GM19467 (cell line): ENCODE data around the gene RYK.
A peak's percentile ranks its signal among the peaks of the same experiment; 100 is the strongest.
"Not testable (repeated sequence)": the region's sequence is repeated elsewhere in the genome, so short reads cannot be mapped to it uniquely, and the experiment has no call there.

Experiments used
- ATAC-seq: cut with Tn5 transposase; IDR thresholded peaks from one replicate; pipeline ENCODE4 v1.9.1; 2021; ENCODE audit warnings: mild to moderate bottlenecking, moderate library complexity; ENCODE audit not compliant: unreplicated experiment

The RYK gene

DNA sequence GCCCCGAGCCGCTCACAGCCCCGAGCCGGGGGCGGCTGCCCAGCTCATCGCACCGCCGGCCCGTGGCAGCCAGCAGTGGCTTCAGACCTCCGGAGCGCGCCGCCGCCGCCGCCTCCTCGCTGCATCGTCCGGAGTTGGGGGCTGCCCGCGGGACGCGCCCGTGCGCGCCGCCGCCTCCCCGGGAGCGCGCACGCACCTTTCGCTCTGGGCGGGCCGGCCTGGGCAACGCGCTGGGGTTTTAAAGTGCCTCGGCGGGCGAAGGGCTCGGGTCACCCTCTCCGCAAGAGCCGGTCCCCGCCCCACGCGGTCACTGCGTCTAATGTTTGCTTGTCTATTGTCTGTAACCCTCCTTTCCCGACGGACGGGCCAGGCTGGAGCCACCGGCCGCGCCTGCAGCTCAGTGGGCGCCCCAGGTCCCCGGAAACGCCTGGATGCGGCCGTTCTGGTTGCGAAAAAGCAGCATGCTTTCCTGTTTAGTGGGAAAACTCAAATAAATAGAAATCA is at the start of gene RYK:
RYK (minus strand) TSS at position 143 of the 504 bp plus-strand sequence. CDS start 205 bp downstream, outside the sequence.
- peak; percentile 70 for ATAC-seq

DNA sequence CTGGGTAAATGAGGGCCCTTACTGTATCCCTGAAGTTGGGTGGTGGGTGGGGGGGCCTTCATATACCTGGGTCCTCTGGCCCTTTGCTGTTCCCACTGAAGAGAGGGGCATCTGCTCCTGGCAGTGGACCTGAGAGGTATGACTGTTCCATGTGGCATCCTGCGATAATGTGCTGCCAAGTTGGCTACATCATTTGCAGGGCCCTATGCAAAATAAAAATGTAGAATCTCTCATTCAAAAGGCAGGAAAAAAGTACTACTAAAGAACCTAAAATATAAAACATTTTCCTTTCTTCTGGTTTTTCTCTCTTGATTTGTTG is 49.2 kb upstream of the RYK start:
- no peak for ATAC-seq

DNA sequence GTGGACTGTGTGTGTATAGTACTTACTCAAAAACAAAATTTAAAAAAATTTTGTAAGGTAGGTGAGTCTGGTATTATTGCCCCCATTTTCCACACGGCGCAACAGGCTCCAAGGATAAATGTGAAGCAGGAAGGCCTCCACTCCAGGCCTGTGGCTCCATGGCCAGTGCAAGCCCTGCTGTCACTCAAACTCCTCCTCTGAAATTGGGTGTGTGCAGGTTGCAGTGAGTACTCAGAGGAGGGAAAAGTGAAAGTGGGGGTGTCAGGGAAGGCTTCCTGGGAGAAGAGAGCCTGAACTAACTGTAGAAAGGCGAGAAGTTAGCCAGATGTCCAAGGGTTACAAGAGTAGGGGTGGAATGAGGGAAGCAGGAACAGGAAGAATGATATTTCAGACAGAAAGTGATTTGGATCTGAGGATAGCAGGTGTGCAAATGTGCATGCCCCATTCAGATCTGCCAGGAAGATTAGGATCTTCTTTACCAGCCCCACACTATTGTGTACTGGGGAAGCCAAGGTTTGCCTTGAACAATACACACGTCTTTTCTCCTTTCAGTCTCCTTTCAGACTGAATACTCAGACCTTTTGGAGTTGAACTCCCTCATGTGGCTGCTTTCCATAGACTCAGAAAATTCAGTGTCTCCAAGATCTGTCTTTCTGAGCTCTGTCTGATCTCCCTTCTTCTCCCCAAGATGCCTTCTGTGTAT is 48.7 kb upstream of the RYK start:
- ATAC-seq, result no peak

DNA sequence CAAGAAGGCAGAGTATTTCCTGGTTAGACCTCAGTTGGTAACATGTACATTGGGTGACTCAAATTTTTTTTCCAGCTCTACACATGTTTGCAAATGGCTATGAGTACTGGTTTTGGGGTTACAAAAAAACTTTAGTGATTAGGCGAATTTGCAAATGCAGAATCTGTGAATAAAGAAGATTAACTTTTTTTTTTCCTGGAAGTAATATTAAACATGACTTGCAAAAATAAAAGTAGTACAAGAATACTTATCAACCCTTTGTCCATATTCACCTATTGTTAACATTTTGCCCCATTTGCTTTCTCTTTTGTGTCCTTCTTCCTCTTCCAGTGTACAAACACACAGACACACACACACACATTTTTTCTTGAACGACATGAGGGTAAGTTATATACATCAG is 47.6 kb upstream of the RYK start:
- ATAC-seq, result no peak

DNA sequence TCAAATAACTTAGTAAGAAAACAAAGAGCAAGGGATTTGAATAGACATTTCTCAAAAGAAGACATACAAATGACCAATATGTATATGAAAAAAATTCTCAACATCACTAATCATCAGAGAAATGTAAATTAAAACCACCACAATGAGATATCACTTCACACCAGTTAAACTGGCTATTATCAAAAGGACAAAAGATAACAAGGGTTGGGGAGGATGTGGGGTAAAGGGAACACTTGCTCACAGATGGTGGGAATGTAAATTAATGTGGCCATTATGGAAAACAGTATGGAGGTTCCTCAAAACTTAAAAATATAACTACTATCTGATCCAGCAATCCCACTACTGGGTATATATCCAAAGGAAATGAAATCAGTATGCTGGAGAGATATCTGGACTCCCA is 46.0 kb upstream of the RYK start:
- no peak for ATAC-seq

DNA sequence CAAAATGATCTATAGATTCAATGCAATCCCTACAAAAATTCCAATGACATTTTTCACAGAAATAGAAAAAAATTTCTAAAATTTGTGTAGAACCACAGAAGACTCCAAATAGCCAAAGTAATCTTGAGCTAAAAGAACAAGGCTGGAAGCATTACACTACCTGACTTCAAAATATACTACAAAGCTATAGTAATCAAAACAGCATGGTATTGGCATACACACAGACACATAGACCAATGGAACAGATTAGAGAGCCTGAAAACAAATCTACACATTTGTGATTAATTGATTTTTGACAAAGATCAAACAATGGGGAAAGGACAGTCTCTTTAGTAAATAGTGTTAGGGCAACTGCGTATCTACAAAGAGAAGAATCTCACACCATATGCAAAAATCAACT is 45.3 kb upstream of the RYK start:
- no peak for ATAC-seq

DNA sequence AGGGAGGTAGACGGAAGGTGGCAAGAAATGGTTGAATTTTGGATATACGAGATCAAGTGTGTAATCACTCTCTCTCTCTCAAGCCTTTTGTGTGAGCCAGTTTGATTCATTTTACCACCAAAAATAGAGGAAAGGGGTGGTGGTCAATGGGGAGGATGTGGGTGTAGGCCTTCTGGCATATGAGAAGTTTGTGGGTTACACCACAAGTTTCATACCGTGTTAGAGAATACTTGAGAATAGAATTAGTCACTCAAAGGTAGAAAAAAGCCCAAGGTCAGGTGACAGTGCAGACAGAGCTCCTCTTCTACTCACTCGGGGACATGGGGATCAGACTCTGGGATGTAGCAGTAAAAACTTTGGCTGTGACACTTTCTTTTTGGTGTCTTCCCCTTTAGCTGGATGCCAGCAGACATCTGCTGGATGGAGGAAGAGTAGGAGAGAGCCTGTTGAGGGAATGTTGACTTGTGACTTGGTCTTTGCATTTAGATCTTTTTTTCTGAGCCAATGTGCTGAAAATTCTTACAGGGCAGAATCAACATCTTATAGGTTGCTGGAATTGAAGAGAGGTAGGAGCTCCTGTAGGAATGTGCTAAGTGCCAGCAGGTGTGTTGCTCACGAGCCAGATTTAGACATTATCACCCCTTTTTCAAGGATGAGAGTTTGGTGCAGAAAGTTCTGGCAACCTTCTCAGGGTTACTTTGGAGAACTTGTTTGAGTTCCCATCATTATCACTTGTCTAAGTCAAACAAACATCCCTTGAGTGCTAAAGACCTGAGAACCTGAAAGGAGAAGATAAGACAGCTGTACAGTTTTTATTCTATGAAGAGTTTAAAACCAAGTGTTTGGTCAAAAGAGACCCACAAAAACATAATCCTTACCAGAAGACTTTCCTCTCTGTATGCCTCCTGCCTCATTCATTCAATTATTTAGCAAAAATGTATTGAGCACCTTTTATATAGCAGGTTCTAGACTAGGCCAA is 43.9 kb upstream of the RYK start:
- peak; percentile 99 for ATAC-seq

DNA sequence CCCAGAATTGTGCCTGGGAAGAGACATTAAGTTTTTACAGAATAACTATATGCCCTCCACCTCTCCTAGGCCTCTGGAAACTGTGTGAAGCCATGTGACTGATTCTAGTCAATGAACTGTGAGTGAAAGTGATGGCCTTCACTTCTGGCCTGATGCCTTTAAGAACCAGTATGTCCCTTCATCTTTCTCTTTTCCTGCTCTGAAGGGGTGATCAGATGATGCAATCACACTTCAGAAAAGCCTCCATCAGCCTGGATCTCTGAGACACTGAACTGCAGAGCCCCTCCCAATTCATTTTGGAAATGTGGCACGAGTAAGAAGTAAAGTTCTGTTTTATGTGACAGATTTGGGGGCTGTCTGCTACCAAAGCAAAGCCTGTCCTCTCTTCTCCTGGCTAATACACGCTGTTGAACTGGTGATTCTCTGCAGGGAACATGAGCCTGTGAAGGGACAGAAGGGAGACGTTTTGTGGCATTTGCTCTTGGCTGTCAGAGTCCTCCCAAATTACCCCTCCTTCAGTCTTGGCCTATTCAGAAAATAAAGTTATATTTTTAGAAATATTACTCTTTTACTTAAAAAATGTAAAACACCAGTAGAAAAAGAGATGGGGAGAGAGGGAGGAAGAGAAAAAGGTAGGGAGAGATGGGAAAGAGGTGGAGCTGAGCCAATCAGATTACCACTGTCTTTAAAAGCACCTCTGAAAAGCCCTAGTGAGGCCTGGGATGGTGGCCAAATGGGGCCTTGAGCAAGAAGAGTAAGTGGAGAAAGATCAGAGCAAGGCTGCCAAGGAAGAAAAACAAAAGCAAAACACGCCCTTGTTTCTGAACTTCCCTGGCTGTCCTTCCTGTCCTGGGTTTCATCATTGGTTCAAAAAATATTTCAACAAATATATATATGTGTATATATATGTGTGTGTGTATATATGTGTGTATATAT is 40.9 kb upstream of the RYK start:
- ATAC-seq, result no peak

DNA sequence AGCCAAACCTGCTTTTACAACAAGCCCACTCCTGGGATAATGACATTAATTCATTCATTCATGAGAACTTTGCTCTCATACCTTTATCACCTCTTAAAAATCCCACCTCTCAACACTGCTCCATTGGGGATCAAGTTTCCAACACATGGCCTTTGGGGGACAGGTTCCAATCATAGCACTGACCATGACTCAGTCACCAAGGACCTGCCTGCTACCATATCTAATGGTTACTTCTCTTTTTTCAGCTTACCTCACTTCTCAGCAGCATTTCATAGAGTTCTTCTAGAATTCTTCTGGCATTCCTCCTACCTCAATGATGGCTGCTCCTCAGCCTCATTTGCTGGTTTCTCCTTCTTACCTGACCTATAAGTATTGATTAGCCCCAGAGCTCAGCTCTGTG is 36.9 kb upstream of the RYK start:
- ATAC-seq, result no peak

DNA sequence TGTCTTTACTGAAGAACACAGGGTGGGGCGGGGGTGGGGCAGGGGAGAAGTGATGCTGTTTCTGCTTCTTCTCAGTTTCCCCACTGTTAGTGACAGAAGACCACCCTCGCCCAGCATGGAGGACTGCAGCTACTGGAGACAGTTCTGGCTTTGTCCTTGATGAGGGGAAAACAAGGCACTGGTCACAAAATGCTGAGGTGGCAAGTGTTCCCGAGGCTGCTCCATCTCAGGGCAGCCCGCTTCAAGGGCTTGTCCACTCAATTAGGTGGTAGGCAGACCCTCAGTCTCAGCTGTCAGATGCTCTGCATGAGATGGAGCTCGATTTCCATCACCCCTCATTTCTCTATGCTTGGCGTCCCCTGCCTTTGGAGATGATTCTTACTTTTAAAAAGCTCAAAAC is 33.8 kb upstream of the RYK start:
- ATAC-seq, result no peak

DNA sequence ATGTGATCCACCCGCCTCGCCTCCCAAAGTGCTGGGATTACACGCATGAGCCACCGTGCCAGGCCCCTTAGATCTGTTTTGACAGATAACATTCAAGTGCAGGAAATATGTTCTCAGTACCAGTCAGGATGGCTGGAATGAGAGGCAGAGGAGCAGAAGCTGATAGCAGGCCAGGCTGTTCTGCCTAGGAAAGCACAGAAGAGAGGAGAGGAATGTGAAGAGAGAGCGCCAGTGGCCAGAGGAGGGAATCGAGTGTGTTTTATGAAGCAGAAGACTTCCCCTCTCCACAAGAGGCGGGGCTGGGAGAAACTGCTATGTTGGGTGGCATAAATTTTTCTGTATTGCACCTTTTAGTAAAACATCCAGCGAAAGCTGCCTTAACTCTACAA is 32.0 kb upstream of the RYK start:
- ATAC-seq, result no peak

DNA sequence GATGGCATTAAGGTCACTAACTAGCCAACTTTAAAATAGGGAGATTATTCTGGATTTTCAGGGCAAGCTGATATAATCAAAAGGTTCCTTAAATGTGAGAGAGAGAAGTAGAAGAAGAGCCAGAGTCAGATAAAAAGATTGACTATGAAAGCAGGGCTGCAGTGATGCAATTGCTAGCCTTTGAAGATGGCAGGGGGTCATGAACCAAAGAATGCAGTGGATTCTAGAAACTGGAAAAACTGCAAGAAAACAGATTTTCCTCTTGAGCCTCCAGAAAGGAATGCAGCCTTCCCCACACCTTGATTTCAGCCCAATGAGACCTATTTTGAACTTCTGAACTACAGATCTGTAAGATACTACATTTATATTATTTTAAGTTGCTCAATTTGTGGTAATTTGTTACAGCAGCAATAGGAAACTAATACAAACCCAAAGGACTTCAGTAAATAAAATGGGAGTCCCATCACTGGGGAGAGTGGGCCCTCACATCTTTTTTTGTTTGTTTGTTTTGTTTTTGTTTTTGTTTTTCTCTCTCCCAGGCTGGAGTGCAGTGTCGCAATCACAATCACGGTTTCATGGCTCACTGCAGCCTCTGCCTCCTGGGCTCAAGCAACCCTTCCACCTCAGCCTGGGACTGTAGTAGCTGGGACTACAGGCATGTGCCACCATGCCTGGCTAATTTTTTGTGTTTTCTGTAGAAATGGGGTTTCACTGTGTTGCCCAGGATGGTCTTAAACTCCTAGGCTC is 31.4 kb upstream of the RYK start:
- ATAC-seq, result no peak

DNA sequence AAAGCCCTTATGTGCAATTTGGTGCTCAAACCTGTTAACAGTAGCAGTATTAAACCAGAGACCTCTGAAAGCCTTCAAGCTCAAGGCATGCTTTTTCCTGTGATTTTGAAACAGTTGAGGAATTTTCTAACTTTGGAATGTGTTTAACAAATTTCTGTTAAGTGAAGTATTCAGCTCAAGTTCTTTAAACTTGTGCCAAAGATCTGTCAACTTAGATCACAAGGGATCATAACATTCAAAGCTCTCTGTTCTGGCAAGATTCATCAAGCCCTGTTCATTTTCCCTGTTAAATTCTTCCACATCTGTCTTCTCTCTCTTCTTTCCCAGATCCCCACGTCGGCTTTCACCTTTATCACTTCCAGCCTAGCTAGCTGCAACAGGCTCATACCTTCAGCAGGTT is 28.8 kb upstream of the RYK start:
- no peak for ATAC-seq

DNA sequence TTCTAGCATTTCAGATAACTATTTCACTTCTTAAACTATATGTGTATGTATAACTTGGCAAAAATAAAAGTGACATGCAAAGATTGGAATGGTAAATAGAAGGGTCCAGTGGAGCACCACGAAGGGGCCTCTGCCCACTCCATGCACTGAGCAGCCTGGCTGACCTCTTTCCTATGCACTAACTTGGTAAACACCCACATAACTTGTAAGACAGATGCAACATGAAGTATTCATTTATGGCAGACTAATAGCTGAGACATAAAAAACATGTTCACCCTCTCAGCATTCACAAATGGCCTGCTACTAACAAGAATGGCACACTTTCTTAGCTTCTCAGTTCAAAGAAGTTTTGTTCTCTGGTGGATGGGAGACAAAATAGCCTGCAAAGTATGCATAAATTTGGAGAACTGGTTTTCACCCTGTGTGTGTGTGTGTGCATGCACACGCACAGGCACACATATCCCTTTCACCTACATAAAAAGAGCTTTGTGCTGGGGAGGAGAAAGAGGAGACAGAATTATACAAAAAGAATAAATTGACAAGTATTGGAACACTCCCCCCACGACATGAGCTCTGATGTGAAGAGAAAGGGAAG is 26.5 kb upstream of the RYK start:
- no peak for ATAC-seq

DNA sequence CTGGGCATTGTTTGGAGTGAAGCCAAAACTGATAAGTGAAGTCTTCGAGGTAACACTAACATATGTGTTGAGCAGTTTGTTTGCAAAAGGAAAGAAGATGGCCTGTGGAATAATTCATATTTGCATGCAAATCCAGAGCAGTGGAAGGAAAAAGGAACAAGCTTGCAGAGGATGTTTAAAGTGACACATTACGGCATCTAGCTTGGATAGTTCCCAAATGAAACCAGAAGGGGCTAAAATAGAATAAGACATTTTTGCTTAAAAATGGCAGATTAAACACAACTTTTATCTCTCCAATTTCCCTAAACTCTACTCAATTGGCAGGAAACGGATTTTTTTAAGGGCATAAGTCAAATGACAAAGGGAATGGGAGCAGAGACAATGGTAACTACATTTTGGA is 25.4 kb upstream of the RYK start:
- ATAC-seq, result no peak

DNA sequence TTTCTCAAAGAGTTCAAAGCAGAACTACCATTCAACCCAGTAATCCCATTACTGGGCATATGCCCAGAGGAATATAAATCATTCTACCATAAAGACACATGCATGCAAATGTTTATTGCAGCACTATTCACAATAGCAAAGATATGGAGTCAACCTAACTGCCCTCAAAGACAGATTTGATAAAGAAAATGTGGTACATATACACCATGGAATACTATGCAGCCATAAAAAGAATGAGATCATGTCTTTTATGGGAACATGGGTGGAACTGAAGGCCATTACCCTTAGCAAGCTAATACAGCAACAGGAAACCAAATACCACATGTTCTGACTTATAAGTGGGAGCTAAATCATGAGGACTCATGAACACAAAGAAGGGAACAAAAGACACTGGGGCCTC is 24.5 kb upstream of the RYK start:
- ATAC-seq, result not testable (repeated sequence)

DNA sequence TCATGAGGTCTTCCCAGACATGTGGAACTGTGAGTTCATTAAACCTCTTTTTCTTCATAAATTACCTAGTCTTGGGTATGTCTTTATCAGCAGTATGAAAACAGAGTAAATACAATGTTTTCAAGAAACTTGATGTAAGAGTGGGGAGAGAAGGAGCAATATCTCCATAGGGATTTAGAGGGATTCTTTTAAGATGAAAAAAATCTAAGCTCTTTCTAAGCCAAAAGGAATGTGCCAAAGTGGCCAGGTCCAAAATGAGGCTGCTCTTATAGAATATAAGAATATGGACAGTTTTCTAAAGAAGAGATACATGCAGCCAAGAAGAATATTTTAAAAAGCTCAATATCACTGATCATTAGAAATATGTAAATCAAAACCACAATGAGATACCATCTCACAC is 23.9 kb upstream of the RYK start:
- no peak for ATAC-seq

DNA sequence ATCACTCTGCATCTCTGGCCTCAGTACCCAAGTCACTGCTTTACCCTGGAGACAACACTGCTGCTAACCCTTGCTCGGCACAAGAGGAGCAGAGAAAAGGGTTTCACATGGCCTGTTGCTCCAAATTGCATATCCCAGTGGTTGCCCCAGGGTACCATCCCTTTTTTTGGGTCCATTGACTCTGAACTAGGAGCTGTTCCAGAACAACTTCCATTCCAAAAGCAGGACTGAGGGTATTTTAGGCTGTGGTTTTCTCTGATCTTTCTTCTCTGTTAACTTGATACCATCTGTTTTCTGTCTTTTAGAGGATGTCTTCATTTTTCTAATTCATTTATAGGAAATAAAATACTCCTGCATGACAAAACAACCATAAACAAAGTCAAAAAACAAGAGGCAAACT is 17.3 kb upstream of the RYK start:
- ATAC-seq, result no peak

DNA sequence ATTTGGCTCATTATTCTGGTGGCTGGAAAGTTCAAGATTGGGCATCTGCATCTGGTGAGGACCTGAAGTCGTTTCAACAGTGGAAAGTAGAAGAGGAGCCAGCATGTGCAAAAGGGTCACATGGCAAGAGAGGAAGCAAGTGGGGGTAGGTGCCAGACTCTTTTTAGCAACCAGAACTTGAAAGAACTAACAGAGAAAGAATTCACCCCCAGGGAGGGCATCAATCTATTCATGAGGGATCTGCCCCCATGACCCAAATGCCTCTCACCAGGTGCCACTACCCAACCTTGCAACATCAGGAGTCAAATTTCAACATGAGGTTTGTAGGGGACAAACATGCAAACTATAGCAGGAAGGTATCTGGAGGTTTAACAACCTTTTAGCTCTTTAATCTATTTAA is 10.3 kb upstream of the RYK start:
- ATAC-seq, result no peak

DNA sequence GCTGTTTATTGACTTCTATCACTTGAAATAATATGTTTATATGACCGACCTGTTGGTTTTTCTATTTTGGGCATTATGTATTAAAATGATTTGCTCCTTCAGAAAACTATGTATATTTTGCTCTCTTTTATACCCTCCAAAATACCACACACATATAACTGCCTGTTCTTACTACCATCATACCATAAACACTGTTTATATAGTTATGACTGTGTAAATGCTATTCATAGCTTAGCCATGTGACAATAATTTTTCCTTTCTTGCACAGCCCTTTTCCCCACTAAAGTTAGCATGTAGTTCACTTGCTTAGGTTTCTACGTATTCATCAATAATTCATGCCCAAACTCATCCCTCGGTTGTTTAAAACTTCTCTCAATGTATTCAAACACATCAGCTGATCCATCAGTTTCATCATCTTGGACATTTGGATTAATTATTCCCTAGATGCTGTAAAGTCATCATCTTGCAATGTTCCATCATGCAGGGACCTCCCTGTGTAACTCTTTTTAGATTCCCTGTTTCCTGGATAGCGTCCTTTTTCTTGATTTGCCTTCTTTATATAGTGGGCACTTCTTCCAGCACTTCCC is 8.2 kb upstream of the RYK start:
- no peak for ATAC-seq
